ENCODE measurements around the gene SNCAIP. TPM values are rescaled to one million over a fixed set of nuclear protein-coding genes. Genes with fewer than 3 reads are reported as not detected.

SNCAIP gene
- total RNA-seq, 1 donor from 2014 or later: not detected

GRCh38 chr5:122457178-122457826 lies 145.3 kb downstream of the SNCAIP start:
- Mint-ChIP-seq H3K9me3 (no peaks in the 10 kb centered on the region), H3K27ac (no peak overlapping the region), H3K27me3 (ENCODE audit: low read depth) (no peaks in the 10 kb centered on the region), H3K36me3 (ENCODE audit: low read depth) (no peaks in the 10 kb centered on the region), H3K4me3 (ENCODE audit: low read depth) (no peak overlapping the region), H3K4me1 (ENCODE audit: low read depth) (no peaks in the 10 kb centered on the region)
- intact Hi-C loops (cut with micrococcal nuclease): no loop called here
- DNase-seq (ENCODE audit: low spot score): no peak

- Mint-ChIP-seq H3K27ac (no peak overlapping the region), H3K4me3 (ENCODE audit: low read depth) (no peak overlapping the region), H3K9me3 (no peaks in the 10 kb centered on the region), H3K27me3 (ENCODE audit: low read depth) (no peaks in the 10 kb centered on the region), H3K36me3 (ENCODE audit: low read depth) (no peaks in the 10 kb centered on the region), H3K4me1 (ENCODE audit: low read depth) (no peaks in the 10 kb centered on the region)
- intact Hi-C loops (cut with micrococcal nuclease): no loop called here
- no peak for DNase-seq (ENCODE audit: low spot score)
These were observed 146.3 kb downstream of the SNCAIP start for GRCh38 chr5:122458278-122458872.

- Mint-ChIP-seq H3K9me3 (no peaks in the 10 kb centered on the region), H3K4me3 (ENCODE audit: low read depth) (no peak overlapping the region), H3K36me3 (ENCODE audit: low read depth) (no peaks in the 10 kb centered on the region), H3K4me1 (ENCODE audit: low read depth) (no peaks in the 10 kb centered on the region), H3K27me3 (ENCODE audit: low read depth) (no peaks in the 10 kb centered on the region), H3K27ac (no peak overlapping the region)
- intact Hi-C loops (cut with micrococcal nuclease): no loop called here
- DNase-seq (ENCODE audit: low spot score): no peak
These were observed 150.4 kb downstream of the SNCAIP start for GRCh38 chr5:122462486-122462885.

- no peaks in the 10 kb centered on the region for H3K36me3 Mint-ChIP-seq (ENCODE audit: low read depth)
- intact Hi-C loops (cut with micrococcal nuclease): no loop called here
- no peaks in the 10 kb centered on the region for H3K9me3 Mint-ChIP-seq
- no peaks in the 10 kb centered on the region for H3K4me1 Mint-ChIP-seq (ENCODE audit: low read depth)
- DNase-seq (ENCODE audit: low spot score): no peak
- H3K27ac Mint-ChIP-seq: no peak overlapping the region
- no peak overlapping the region for H3K4me3 Mint-ChIP-seq (ENCODE audit: low read depth)
- no peaks in the 10 kb centered on the region for H3K27me3 Mint-ChIP-seq (ENCODE audit: low read depth)
These were observed 151.2 kb downstream of the SNCAIP start for GRCh38 chr5:122463221-122463620.

GRCh38 chr5:122464191-122464590 lies 152.2 kb downstream of the SNCAIP start:
- intact Hi-C loops (cut with micrococcal nuclease): no loop called here
- H3K4me1 Mint-ChIP-seq (ENCODE audit: low read depth): no peaks in the 10 kb centered on the region
- DNase-seq (ENCODE audit: low spot score): no peak
- no peak overlapping the region for H3K4me3 Mint-ChIP-seq (ENCODE audit: low read depth)
- H3K36me3 Mint-ChIP-seq (ENCODE audit: low read depth): no peaks in the 10 kb centered on the region
- H3K9me3 Mint-ChIP-seq: no peaks in the 10 kb centered on the region
- H3K27ac Mint-ChIP-seq: no peak overlapping the region
- H3K27me3 Mint-ChIP-seq (ENCODE audit: low read depth): no peaks in the 10 kb centered on the region

GRCh38 chr5:122465031-122465577 lies 153.1 kb downstream of the SNCAIP start:
- H3K4me3 Mint-ChIP-seq (ENCODE audit: low read depth): no peak overlapping the region
- no peak for DNase-seq (ENCODE audit: low spot score)
- no peaks in the 10 kb centered on the region for H3K36me3 Mint-ChIP-seq (ENCODE audit: low read depth)
- no peaks in the 10 kb centered on the region for H3K9me3 Mint-ChIP-seq
- no peaks in the 10 kb centered on the region for H3K27me3 Mint-ChIP-seq (ENCODE audit: low read depth)
- no peak overlapping the region for H3K27ac Mint-ChIP-seq
- no peaks in the 10 kb centered on the region for H3K4me1 Mint-ChIP-seq (ENCODE audit: low read depth)
- intact Hi-C loops (cut with micrococcal nuclease): no loop called here

GRCh38 chr5:122465994-122466393 lies 154.0 kb downstream of the SNCAIP start:
- H3K27ac Mint-ChIP-seq: no peak overlapping the region

GRCh38 chr5:122468351-122469116 lies 156.5 kb downstream of the SNCAIP start:
- no peaks in the 10 kb centered on the region for H3K4me1 Mint-ChIP-seq (ENCODE audit: low read depth)
- no peak overlapping the region for H3K4me3 Mint-ChIP-seq (ENCODE audit: low read depth)
- DNase-seq (ENCODE audit: low spot score): no peak
- no peaks in the 10 kb centered on the region for H3K36me3 Mint-ChIP-seq (ENCODE audit: low read depth)
- no peaks in the 10 kb centered on the region for H3K27me3 Mint-ChIP-seq (ENCODE audit: low read depth)
- intact Hi-C loops (cut with micrococcal nuclease): no loop called here
- H3K27ac Mint-ChIP-seq: no peak overlapping the region
- no peaks in the 10 kb centered on the region for H3K9me3 Mint-ChIP-seq

More at GRCh38 chr5:122465994-122466393, 154.0 kb downstream of the SNCAIP start:
- DNase-seq (ENCODE audit: low spot score): no peak
- intact Hi-C loops (cut with micrococcal nuclease): no loop called here
- no peaks in the 10 kb centered on the region for H3K36me3 Mint-ChIP-seq (ENCODE audit: low read depth)
- no peak overlapping the region for H3K4me3 Mint-ChIP-seq (ENCODE audit: low read depth)
- H3K27me3 Mint-ChIP-seq (ENCODE audit: low read depth): no peaks in the 10 kb centered on the region
- H3K4me1 Mint-ChIP-seq (ENCODE audit: low read depth): no peaks in the 10 kb centered on the region
- H3K9me3 Mint-ChIP-seq: no peaks in the 10 kb centered on the region

- Mint-ChIP-seq H3K9me3 (no peaks in the 10 kb centered on the region), H3K27me3 (ENCODE audit: low read depth) (no peaks in the 10 kb centered on the region), H3K27ac (no peak overlapping the region), H3K36me3 (ENCODE audit: low read depth) (no peaks in the 10 kb centered on the region), H3K4me1 (ENCODE audit: low read depth) (no peaks in the 10 kb centered on the region), H3K4me3 (ENCODE audit: low read depth) (no peak overlapping the region)
- no peak for DNase-seq (ENCODE audit: low spot score)
- intact Hi-C loops (cut with micrococcal nuclease): no loop called here
These were observed 157.4 kb downstream of the SNCAIP start for GRCh38 chr5:122469384-122469919.

- Mint-ChIP-seq H3K4me1 (ENCODE audit: low read depth) (no peaks in the 10 kb centered on the region), H3K4me3 (ENCODE audit: low read depth) (no peak overlapping the region), H3K27ac (no peak overlapping the region), H3K9me3 (no peaks in the 10 kb centered on the region), H3K27me3 (ENCODE audit: low read depth) (no peaks in the 10 kb centered on the region), H3K36me3 (ENCODE audit: low read depth) (no peaks in the 10 kb centered on the region)
- intact Hi-C loops (cut with micrococcal nuclease): no loop called here
- no peak for DNase-seq (ENCODE audit: low spot score)
These were observed 158.3 kb downstream of the SNCAIP start for GRCh38 chr5:122470365-122470764.

GRCh38 chr5:122471031-122471751 lies 159.2 kb downstream of the SNCAIP start:
- H3K27me3 Mint-ChIP-seq (ENCODE audit: low read depth): no peaks in the 10 kb centered on the region
- no peak overlapping the region for H3K27ac Mint-ChIP-seq
- DNase-seq (ENCODE audit: low spot score): no peak
- no peaks in the 10 kb centered on the region for H3K4me1 Mint-ChIP-seq (ENCODE audit: low read depth)
- no peaks in the 10 kb centered on the region for H3K36me3 Mint-ChIP-seq (ENCODE audit: low read depth)
- intact Hi-C loops (cut with micrococcal nuclease): no loop called here
- H3K9me3 Mint-ChIP-seq: no peaks in the 10 kb centered on the region
- H3K4me3 Mint-ChIP-seq (ENCODE audit: low read depth): no peak overlapping the region

GRCh38 chr5:122471752-122472061 lies 159.7 kb downstream of the SNCAIP start:
- no peak for DNase-seq (ENCODE audit: low spot score)
- no peaks in the 10 kb centered on the region for H3K36me3 Mint-ChIP-seq (ENCODE audit: low read depth)
- H3K9me3 Mint-ChIP-seq: no peaks in the 10 kb centered on the region
- no peak overlapping the region for H3K27ac Mint-ChIP-seq
- no peaks in the 10 kb centered on the region for H3K4me1 Mint-ChIP-seq (ENCODE audit: low read depth)
- H3K4me3 Mint-ChIP-seq (ENCODE audit: low read depth): no peak overlapping the region
- no peaks in the 10 kb centered on the region for H3K27me3 Mint-ChIP-seq (ENCODE audit: low read depth)
- intact Hi-C loops (cut with micrococcal nuclease): no loop called here
